H7 (cell line): ENCODE data around the gene INPP5A. TPM values are rescaled to one million over a fixed set of nuclear protein-coding genes. Genes with fewer than 3 reads are reported as not detected.
A peak's percentile ranks its signal among the peaks of the same experiment; 100 is the strongest.

Experiments used
- DNase-seq: peaks from one replicate; pipeline ENCODE4 v3.0.0; 2012
- H3K27me3 ChIP-seq: 2 replicates; pipeline ENCODE4 v1.6.0; 2011; ENCODE audit warnings: mild to moderate bottlenecking, low read length; ENCODE audit not compliant: control insufficient read depth, insufficient read depth
- H3K36me3 ChIP-seq: replicated peaks from 2 replicates; pipeline ENCODE4 v1.5.1; 2011; ENCODE audit warnings: low read length; ENCODE audit not compliant: control insufficient read depth, insufficient read depth
- H3K4me3 ChIP-seq: 2 replicates; pipeline ENCODE4 v1.5.1; 2011; ENCODE audit warnings: low read depth, mild to moderate bottlenecking, control low read depth, low read length, moderate library complexity; ENCODE audit not compliant: insufficient read depth
- total RNA-seq: library from RNA; depleted of rRNA; stranded (reverse); fragments of >200 nt; shearing (Covaris generic); gene quantifications from 2 replicates; pipeline ENCODE4 v1.2.3, GENCODE V29; 2014

Gene INPP5A
- total RNA-seq, 1 experiment from 2014 or later = 29.2 TPM

GRCh38 chr10:132645247-132645530 lies 107.6 kb downstream of the INPP5A start:
- Histone ChIP-seq H3K27me3 (no peaks in the 10 kb centered on the region), H3K4me3 (no peak overlapping the region), H3K36me3 (no peaks in the 10 kb centered on the region)
- no peak for DNase-seq

- DNase-seq = no peak
These were observed 108.2 kb downstream of the INPP5A start for GRCh38 chr10:132645630-132646442.

DNA sequence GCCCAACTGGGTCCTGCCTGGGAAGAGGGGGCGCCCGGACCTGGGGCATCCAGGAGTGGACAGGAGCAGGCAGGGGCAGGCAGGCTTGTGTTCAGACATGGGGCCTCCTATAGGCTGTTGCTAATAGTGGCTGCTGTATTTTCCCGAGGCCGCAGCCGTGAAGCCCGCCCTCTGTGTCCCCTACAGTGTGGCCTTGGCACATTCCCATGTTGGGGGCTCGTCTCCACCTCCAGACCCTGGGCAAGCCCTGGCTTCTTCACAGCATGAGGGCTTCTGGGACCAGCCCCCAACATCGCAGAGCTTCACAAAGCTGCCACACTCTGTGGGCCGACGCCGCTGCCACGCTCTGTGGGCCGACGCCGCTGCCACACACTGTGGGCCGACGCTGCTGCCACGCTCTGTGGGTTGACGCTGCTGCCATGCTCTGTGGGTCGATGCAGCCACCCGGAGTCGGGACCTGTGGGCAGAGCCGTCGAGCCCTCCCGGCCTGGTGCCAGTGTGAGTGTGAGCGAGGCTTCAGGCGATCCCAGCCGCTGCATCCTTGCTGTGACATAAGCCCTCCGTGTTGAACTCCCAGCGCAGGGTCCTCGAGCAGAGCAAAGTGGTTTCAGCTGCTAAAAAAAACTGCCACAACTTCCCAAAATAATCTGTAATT lies 109.0 kb downstream of the INPP5A start:
- no peaks in the 10 kb centered on the region for H3K36me3 ChIP-seq
- no peaks in the 10 kb centered on the region for H3K27me3 ChIP-seq
- DNase-seq = no peak
- no peak overlapping the region for H3K4me3 ChIP-seq

More at GRCh38 chr10:132645630-132646442, 108.2 kb downstream of the INPP5A start:
- Histone ChIP-seq H3K27me3 (no peaks in the 10 kb centered on the region), H3K4me3 (no peak overlapping the region), H3K36me3 (no peaks in the 10 kb centered on the region)

- Histone ChIP-seq H3K36me3 (no peaks in the 10 kb centered on the region), H3K4me3 (no peak overlapping the region), H3K27me3 (no peaks in the 10 kb centered on the region)
- DNase-seq = no peak
These were observed 109.8 kb downstream of the INPP5A start for GRCh38 chr10:132647424-132647823.

DNA sequence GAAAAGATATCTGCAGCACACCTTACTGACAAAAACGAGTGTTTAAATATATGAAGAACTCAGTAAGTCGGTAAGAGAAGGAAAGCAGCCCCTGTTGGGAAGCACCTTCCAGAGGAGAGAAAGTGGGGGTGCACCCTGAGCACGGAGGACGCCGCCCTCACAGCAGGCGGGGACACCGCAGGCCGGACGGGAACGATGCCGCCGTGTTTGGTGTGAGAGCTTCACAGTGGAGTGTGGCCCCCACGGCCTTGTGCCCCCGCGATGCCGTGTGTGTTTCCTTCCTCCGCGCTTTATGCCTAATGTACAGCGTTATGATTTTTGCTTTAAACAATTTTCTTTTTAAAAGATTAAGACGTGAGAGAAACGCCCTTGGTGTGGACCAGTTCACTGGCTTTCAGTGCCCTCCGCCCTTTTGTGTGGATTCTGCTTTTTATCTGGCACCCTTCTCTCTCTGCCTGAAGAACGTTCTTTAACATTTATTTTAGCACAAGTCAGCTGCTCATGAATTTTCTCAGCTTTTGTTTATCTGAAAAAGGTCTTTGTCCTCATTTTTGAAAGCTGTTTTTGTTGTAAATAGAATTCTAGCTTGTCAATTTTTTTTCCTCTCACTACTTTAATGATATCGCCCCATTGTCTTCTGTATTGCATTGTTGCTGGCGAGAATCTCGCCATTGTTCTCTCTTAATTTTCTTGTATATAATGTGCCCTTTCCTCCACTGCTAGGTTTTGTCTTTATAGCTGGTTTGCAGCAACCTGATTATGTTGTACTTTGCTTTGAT lies 110.7 kb downstream of the INPP5A start:
- DNase-seq = no peak
- no peaks in the 10 kb centered on the region for H3K36me3 ChIP-seq
- no peaks in the 10 kb centered on the region for H3K27me3 ChIP-seq
- no peak overlapping the region for H3K4me3 ChIP-seq

DNA sequence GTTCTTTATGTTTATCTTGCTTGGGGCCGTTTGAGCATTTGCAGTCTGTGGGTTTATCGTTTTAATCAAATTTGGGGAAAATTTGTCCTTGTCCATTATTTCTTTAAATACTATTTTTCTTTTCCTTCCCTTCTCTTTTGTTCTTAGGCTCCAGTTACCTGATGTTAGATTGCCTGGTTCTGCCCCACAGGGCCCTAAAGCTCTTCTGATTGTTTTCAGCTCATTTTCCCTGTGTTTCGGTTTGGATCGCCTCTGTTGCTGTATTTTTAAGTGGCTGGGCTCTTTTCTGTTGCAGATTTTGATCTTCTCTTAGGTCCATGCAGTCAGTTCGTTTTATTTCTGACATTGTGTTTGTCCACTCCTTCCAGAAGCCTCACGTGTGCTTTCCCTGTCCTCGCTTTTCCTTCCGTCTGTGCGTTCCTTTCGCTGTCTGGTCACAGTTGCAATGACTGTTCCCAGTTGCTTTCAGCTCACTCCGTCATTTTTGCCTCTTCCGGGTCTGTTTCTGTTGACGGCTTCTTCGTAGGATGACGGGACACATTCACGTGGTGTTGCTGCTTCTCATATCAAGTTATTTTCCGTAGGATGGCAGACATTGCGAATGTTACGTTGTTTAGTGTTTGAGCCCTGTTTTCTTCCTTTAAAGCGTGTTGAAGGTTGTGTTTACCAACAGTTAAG lies 111.4 kb downstream of the INPP5A start:
- no peak for DNase-seq
- Histone ChIP-seq H3K36me3 (no peaks in the 10 kb centered on the region), H3K4me3 (no peak overlapping the region), H3K27me3 (no peaks in the 10 kb centered on the region)

DNA sequence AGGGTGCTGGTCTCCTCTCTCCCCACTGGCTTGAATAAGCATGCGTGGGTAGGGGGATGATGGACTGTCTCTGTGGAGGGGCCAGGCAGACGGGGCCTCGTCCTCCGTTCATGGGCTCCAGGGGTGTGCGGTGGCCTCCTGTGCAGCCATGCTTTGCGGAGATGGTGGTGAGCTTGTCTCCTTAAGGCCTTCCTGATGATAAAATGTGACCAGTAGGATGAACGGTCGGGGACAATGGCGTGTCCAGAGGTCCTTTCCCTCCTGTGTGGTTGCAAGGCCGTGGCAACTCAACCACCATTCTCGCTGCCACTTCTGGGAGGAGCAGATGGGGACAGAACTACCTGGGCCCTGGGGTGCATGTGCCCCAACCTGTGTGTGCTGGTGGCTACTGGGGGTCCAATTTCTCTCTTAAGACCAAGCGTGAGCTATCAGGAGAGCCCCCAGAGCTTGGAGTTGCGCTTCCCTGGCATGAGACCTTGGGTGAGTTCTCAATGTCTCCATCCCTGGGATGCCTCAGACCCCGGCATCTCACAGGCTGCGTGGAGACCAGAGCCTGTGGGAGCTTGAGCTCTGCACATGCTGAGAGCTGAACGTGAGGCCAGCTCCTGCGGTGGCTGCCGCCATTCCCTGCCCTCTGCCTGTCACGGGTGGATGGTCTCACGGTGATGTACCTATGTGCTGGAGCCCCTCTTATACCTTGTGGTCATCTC lies 112.2 kb downstream of the INPP5A start:
- no peaks in the 10 kb centered on the region for H3K36me3 ChIP-seq
- H3K27me3 ChIP-seq = no peaks in the 10 kb centered on the region
- DNase-seq = no peak
- H3K4me3 ChIP-seq = no peak overlapping the region

- Histone ChIP-seq H3K4me3 (no peak overlapping the region), H3K27me3 (no peaks in the 10 kb centered on the region), H3K36me3 (no peaks in the 10 kb centered on the region)
- peak; percentile 44 for DNase-seq
These were observed 113.1 kb downstream of the INPP5A start for GRCh38 chr10:132650611-132651250.

GRCh38 chr10:132651511-132652029 lies 114.0 kb downstream of the INPP5A start:
- Histone ChIP-seq H3K36me3 (no peaks in the 10 kb centered on the region), H3K27me3 (no peaks in the 10 kb centered on the region), H3K4me3 (no peak overlapping the region)
- peak; percentile 53 for DNase-seq

DNA sequence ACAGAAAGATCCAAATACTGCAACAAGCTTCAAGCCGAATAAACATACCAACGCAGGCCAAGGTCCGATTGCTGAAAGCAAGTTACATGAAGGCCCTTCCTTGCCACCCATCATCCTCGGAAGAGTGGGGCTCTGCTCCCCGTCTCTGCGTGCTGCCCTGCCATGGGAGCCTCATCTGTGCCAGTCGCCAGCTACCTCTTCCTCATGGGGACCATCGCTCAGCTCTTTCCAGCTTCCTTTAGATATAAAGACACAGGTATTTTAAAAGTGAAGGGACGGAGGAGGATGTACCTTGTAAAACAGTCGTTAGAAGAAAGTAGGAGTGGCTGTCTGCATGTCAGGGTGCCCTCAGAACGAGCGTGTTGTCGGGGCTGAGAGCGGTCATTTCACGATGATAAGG lies 114.9 kb downstream of the INPP5A start:
- DNase-seq = no peak
- Histone ChIP-seq H3K36me3 (no peaks in the 10 kb centered on the region), H3K4me3 (no peak overlapping the region), H3K27me3 (no peaks in the 10 kb centered on the region)

DNA sequence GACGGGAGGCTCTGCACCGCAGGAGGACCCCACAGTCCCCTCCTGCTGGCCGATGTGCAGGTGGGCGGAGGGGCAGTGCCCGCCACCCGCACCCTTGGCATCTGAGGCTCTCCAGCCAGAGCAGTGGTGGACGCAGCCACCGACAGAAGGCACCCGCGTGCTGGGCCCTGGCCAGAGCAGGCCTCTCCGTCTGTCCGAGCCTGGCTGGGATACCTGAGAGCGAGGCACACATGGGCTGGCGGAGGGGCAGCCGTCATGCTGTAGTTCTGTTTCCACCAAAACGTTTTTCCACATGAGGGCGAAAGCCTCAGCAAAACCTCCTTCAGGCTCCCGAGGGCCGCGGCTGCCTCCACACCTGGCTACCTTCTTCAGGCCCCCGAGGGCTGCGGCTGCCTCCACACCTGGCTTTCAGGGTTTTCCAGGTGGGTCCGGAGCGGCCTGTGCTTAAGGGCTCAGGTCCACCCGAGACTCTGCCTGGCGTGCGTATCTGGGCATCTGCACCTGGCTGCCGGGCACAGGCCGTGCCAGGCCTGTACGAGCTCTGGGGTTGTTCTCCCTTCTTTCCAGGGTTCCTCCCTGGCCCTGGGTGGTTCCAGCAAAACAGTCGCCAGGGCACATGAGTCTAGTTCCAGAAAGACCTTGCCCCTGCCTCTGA lies 115.5 kb downstream of the INPP5A start:
- no peaks in the 10 kb centered on the region for H3K27me3 ChIP-seq
- H3K4me3 ChIP-seq = no peak overlapping the region
- peak; percentile 45 for DNase-seq
- no peaks in the 10 kb centered on the region for H3K36me3 ChIP-seq

GRCh38 chr10:132653721-132654120 lies 116.1 kb downstream of the INPP5A start:
- no peaks in the 10 kb centered on the region for H3K27me3 ChIP-seq
- DNase-seq = no peak
- H3K4me3 ChIP-seq = no peak overlapping the region
- no peaks in the 10 kb centered on the region for H3K36me3 ChIP-seq

DNA sequence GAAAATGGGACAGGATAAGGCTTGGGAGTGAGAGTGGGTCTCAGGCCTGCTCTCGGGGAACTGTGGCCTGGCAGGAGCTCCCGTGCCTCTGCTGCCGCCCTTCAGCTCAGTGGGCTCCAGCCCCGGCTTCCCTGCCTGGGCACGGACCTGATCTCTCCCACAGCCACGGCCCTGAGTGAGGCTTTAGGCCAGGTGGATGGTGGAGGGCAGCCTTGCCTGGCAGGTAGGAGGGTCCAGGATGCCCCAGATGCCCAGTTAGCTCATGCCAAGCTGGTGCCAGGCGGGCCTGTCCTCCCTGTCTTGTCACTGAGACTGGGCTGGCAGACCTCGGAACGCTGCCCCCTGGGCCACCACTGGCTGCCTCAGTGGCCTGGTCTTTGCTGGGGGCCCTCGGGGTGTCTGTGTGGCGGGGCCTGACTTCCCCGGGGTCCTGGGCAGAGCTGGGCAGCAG lies 116.6 kb downstream of the INPP5A start:
- no peaks in the 10 kb centered on the region for H3K27me3 ChIP-seq
- DNase-seq = peak; percentile 71
- H3K36me3 ChIP-seq = no peaks in the 10 kb centered on the region
- no peak overlapping the region for H3K4me3 ChIP-seq
